ENCODE results near the gene ARVCF.

The ARVCF gene

GRCh38 chr22:20004464-20004863, 12.2 kb downstream of the ARVCF start:
- no peak overlapping the region for H3K4me3 ChIP-seq (ENCODE audit: low read depth, low read length)

GRCh38 chr22:20003304-20003703, 13.3 kb downstream of the ARVCF start:
- TF ChIP-seq, protein P1, sequence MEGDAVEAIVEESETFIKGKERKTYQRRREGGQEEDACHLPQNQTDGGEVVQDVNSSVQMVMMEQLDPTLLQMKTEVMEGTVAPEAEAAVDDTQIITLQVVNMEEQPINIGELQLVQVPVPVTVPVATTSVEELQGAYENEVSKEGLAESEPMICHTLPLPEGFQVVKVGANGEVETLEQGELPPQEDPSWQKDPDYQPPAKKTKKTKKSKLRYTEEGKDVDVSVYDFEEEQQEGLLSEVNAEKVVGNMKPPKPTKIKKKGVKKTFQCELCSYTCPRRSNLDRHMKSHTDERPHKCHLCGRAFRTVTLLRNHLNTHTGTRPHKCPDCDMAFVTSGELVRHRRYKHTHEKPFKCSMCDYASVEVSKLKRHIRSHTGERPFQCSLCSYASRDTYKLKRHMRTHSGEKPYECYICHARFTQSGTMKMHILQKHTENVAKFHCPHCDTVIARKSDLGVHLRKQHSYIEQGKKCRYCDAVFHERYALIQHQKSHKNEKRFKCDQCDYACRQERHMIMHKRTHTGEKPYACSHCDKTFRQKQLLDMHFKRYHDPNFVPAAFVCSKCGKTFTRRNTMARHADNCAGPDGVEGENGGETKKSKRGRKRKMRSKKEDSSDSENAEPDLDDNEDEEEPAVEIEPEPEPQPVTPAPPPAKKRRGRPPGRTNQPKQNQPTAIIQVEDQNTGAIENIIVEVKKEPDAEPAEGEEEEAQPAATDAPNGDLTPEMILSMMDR (IDR thresholded peaks at IDR 0.05; ENCODE audit: low read depth, low read length) = no peak
- H3K4me3 ChIP-seq (ENCODE audit: low read depth, low read length) = no peak overlapping the region

More at GRCh38 chr22:20004464-20004863, 12.2 kb downstream of the ARVCF start:
- TF ChIP-seq, protein P1 (IDR thresholded peaks at IDR 0.05; ENCODE audit: low read depth, low read length) = no peak

DNA sequence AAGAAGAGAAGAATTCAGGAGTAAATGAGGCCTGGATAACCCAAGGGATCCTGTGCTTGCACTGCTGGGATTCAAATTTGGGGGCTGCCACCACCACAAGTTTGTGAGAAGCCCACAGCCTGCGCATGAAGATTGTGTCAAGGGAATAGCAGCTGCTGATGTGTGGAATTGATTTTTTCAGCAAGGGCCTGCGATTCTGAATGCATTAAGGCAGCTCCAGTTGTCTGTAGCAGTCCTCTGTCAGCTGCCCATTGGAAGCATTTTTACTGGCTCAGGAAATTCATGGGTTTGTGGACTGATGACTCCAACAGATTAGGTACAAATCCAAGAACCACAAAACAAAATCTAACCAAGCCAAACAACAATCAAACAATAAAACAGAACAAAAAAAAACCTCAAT, 14.0 kb downstream of the ARVCF start:
- TF ChIP-seq, protein P1 (IDR thresholded peaks at IDR 0.05; ENCODE audit: low read depth, low read length) = no peak
- no peak overlapping the region for H3K4me3 ChIP-seq (ENCODE audit: low read depth, low read length)

DNA sequence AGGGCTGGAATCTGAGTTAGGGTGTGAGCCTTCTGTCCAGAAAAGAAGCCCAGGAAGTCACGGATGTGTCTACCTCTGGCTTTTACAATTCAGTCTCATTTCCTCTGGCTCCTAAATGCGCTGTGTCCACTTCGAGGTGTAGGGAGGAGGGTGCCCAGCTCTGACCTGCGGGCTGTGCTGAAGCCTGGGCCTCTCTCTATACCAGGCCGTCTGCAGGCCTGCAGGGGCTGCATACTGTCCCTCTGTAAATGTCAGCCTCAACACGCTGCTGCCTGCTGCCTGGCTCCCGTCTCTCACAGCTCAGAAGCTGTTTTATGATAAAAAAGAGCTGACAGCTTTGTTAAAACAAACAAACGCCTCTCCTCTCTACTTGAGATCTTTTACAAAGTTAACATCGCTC, 14.5 kb downstream of the ARVCF start:
- no peak overlapping the region for H3K4me3 ChIP-seq (ENCODE audit: low read depth, low read length)
- TF ChIP-seq, protein P1 (IDR thresholded peaks at IDR 0.05; ENCODE audit: low read depth, low read length) = no peak

DNA sequence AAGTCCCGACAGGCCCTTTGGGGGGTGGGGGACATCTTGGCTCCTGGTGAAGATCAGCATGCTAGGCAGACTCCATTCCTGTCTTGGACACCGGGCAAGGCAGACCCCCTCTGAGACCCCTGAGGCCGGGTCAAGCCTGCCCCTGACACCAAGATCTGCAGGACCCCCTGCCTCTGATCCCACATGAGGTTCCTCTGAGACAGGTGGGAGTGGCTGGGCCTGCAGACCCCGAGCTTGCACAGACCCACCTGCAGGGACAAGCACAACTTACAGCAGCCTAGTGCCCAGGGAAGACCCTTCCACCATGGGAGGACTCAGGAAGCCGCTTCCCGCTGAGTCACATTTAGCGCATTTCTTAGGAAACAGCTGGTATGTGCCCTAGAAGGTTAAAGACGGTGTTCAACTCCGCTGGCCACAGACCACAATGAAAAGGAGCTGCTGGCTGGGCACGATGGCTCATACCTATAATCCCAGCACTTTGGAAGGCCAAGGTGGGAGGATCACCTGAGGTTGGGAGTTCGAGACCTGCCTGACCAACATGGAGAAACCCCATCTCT, 15.5 kb downstream of the ARVCF start:
- TF ChIP-seq, protein P1 (IDR thresholded peaks at IDR 0.05; ENCODE audit: low read depth, low read length) = no peak

DNA sequence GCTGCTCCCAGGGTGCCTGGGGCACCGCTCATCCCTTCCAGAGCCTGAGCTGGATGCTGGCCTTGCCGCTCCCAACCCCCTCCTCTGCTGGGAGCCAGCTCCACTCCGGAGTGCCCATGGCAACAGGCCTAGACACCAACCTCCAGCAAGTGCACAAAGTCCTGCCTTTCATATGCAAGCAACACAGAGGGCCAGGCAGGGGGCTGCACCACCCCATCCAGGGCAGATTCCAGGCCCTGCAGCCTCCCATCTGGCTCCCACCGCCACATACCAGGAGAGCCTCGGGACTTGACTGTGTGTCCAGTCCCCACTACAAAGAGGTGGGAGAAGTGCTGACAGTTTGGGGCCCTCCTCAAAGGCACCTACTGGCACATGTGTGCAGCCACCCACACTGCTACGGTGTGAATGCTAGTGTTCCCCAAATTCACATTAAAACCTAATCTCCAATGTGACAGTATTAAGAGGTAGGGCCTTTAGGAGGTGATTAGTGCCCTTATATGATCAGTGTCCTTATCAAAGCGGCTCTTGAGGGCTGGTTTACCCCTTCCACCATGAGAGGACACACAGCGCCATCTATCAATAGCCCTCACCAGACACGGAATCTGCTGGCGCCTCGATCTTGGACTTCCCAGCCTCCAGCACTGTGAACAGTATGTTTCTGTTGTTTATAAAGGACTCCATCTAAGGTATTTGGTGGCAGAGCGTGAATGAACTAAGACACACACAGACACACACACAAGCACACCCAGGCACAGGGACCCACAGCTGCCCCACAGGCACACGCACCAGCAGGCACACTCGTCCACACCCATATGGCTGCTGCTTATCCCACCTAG, 16.2 kb downstream of the ARVCF start:
- TF ChIP-seq, protein P1 (IDR thresholded peaks at IDR 0.05; ENCODE audit: low read depth, low read length) = no peak
- no peak overlapping the region for H3K4me3 ChIP-seq (ENCODE audit: low read depth, low read length)

More for the DNA sequence above, 15.5 kb downstream of the ARVCF start:
- no peak overlapping the region for H3K4me3 ChIP-seq (ENCODE audit: low read depth, low read length)
